Endothelial cell of umbilical vein (primary cell): ENCODE measurements around the gene IL9. TPM values are rescaled to one million over a fixed set of nuclear protein-coding genes. Genes with fewer than 3 reads are reported as not detected.

Experiments
- BruUV-seq: library from RNA; stranded (reverse); fragments of 400-500 nt; replicated peaks from 2 replicates; lab custom pipeline; 2021; lab: Mats Ljungman, UMichigan
- CTCF ChIA-PET: fragments of 300-600, 350-600 bp; sonication (Branson Sonifier 250); formaldehyde crosslinking; loops from one replicate; lab custom pipeline; 2021; ENCODE audit warnings: antibody characterized with exemption, inconsistent platforms; lab: Charles Lee
- POLR2A ChIA-PET: fragments of 300-600, 350-600 bp; sonication (Branson Sonifier 250); formaldehyde crosslinking; loops from one replicate; lab custom pipeline; 2021; ENCODE audit warnings: antibody characterized with exemption, inconsistent platforms; lab: Charles Lee
- DNase-seq: peaks from one replicate; pipeline ENCODE4 v3.0.0-alpha.2; 2011; ENCODE audit warnings: low read depth, low spot score
- FAIRE-seq: peaks from 2 replicates; lab custom pipeline; 2011; peaks lifted over from hg19 to GRCh38; lab: Jason Lieb, UNC
- H2AFZ ChIP-seq: 2 replicates; pipeline ENCODE4 v1.6.0; 2012; ENCODE audit warnings: low read depth, low read length, control low read depth, inconsistent platforms
- H3K27ac ChIP-seq: 2 replicates; pipeline ENCODE4 v1.5.1; 2011; ENCODE audit warnings: low read depth, mild to moderate bottlenecking, control low read depth, low read length, moderate library complexity; ENCODE audit not compliant: insufficient read depth
- H3K27me3 ChIP-seq, 2 experiments: 2 replicates each; pipeline versions ENCODE4 v1.6.0 to v1.6.1; 2011; ENCODE audit warnings: low read length in 2 of 2, mixed read lengths in 1 of 2; ENCODE audit not compliant: control insufficient read depth in 2 of 2, insufficient read depth in 2 of 2
- H3K36me3 ChIP-seq, 2 experiments: 2 replicates in 1 of 2; 3 replicates in 1 of 2; pipeline ENCODE4 v1.5.1; 2011; ENCODE audit warnings: low read length in 2 of 2, mild to moderate bottlenecking in 1 of 2, moderate library complexity in 1 of 2; ENCODE audit not compliant: control insufficient read depth in 2 of 2, insufficient read depth in 2 of 2; ENCODE audit errors: extremely low read depth in 1 of 2
- H3K4me1 ChIP-seq: 3 replicates; pipeline ENCODE4 v1.5.1; 2011; ENCODE audit warnings: mild to moderate bottlenecking, low read length; ENCODE audit not compliant: control insufficient read depth, insufficient read depth; ENCODE audit errors: extremely low read depth
- H3K4me2 ChIP-seq: 2 replicates; pipeline ENCODE4 v1.6.1; 2011; ENCODE audit warnings: low read length, control low read depth, mixed read lengths; ENCODE audit not compliant: insufficient read depth
- H3K4me3 ChIP-seq, 3 experiments: fragments of 200-600 bp in 1 of 3; sonication (generic), shearing (Covaris generic) in 1 of 3; replicated peaks in 1 of 3; 2 replicates each; pipeline ENCODE4 v1.5.1; 2011 to 2016; ENCODE audit warnings: control low read depth in 3 of 3, low read length in 3 of 3, mild to moderate bottlenecking in 2 of 3, inconsistent platforms in 1 of 3, low read depth in 1 of 3, moderate library complexity in 1 of 3; ENCODE audit not compliant: insufficient read depth in 1 of 3
- H3K79me2 ChIP-seq: 2 replicates; pipeline ENCODE4 v1.6.0; 2012; ENCODE audit warnings: low read length, inconsistent platforms; ENCODE audit not compliant: control insufficient read depth, insufficient read depth
- H3K9ac ChIP-seq: replicated peaks from 2 replicates; pipeline ENCODE3; 2011; ENCODE audit warnings: low read length, control low read depth; ENCODE audit not compliant: insufficient read depth; ENCODE audit errors: extremely low read depth
- H3K9me1 ChIP-seq: replicated peaks from 3 replicates; pipeline ENCODE4 v1.6.0; 2011; ENCODE audit warnings: mild to moderate bottlenecking, low read length; ENCODE audit not compliant: control insufficient read depth, insufficient read depth; ENCODE audit errors: extremely low read depth
- H3K9me3 ChIP-seq: replicated peaks from 2 replicates; pipeline ENCODE4 v1.5.1; 2012; ENCODE audit warnings: low read length, inconsistent platforms; ENCODE audit not compliant: control insufficient read depth, insufficient read depth
- H4K20me1 ChIP-seq: replicated peaks from 2 replicates; pipeline ENCODE3; 2011; ENCODE audit warnings: mild to moderate bottlenecking, low read length; ENCODE audit not compliant: control insufficient read depth, insufficient read depth; ENCODE audit errors: extremely low read depth
- CTCF ChIP-seq, 2 donors: IDR thresholded peaks; 1 replicate in 1 of 2; 2 replicates in 1 of 2; pipeline ENCODE4 v1.5.1; 2011; ENCODE audit warnings: low read length in 2 of 2, mild to moderate bottlenecking in 2 of 2, moderate library complexity in 2 of 2, control low read depth in 1 of 2, inconsistent platforms in 1 of 2, low read depth in 1 of 2; ENCODE audit not compliant: insufficient read depth in 1 of 2; ENCODE audit errors: extremely low read depth in 1 of 2
- EZH2 ChIP-seq: IDR thresholded peaks from 2 replicates; pipeline ENCODE4 v1.6.1; 2012; ENCODE audit warnings: borderline replicate concordance, low read depth, mild to moderate bottlenecking, moderate library complexity, low read length, inconsistent platforms; ENCODE audit not compliant: severe bottlenecking
- GATA2 ChIP-seq: IDR thresholded peaks from 2 replicates; pipeline ENCODE4 v1.7.0; 2011; ENCODE audit warnings: low read depth, mild to moderate bottlenecking, moderate library complexity, mixed read lengths, low read length; ENCODE audit not compliant: insufficient read length, insufficient read depth
- JUN ChIP-seq: IDR thresholded peaks from 2 replicates; pipeline ENCODE4 v1.6.1; 2011; ENCODE audit warnings: borderline replicate concordance, low read depth; ENCODE audit not compliant: insufficient read length, insufficient read depth
- MYC ChIP-seq: IDR thresholded peaks from one replicate; pipeline ENCODE4 v1.6.1; 2011; ENCODE audit warnings: mild to moderate bottlenecking, low read depth, low read length
- POLR2A ChIP-seq: IDR thresholded peaks from 2 replicates; pipeline ENCODE4 v1.6.1; 2012; ENCODE audit warnings: low read depth, mild to moderate bottlenecking, control low read depth, low read length
- POLR2AphosphoS5 ChIP-seq: IDR thresholded peaks from 2 replicates; pipeline ENCODE4 v1.6.1; 2012; ENCODE audit warnings: low read depth, mild to moderate bottlenecking, control low read depth, low read length, moderate library complexity; ENCODE audit not compliant: insufficient read depth
- dilution Hi-C: fragments of 300-500 bp; cut with MboI; formaldehyde crosslinking; loops from one replicate; pipeline ENCODE4 v1.15.0; 2019; ENCODE audit warnings: low sequenced_read_pairs; ENCODE audit not compliant: extremely low pct_ligation_motif_present
- intact Hi-C: fragments of 100-400 bp; cut with micrococcal nuclease; formaldehyde crosslinking; loops from one replicate; pipeline ENCODE4 v1.10.0; 2022
- polyA plus RNA-seq, 4 experiments: library from polyadenylated mRNA; depleted of rRNA in 3 of 4; stranded (reverse) in 3 of 4; unstranded in 1 of 4; fragments of >200 nt; gene quantifications; 2 replicates each; pipeline versions ENCODE4 v1.2.1 to v1.2.3, GENCODE V29; 2011 to 2012; ENCODE audit warnings: missing spikeins in 1 of 4
- total RNA-seq: library from RNA; stranded (reverse); gene quantifications from 2 replicates; pipeline ENCODE4 v1.2.3, GENCODE V29; 2021
- TF ChIP-seq, protein P1 (sequence below): IDR thresholded peaks from 2 replicates; pipeline ENCODE4 v1.6.1; 2011; ENCODE audit not compliant: insufficient read depth, insufficient read length

IL9 gene
- total and polyA plus RNA-seq, 2 donors (not counting 3 experiments of a cell fraction or from before 2014, with no cell fraction given), result not detected

DNA sequence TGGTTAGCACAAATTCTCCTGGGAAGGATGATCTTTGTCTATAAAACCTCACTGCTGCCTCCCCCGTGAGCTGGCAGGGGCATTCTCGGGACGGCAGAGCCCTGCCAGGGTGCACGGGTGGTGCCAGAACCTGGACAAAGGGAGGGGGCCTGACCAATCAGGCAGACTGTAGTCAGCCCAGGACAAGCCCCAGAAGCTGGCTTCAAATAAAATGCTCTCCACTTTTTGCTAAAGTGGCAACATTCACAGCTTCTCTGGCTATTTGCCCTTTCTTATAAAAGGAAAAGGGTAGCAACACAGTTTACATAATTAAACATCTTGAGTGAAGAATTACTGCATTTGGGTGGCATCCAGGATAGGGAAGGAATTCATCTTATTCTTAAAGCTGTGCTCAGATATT is 14.4 kb downstream of the IL9 start:
- POLR2A ChIA-PET, result no interaction called here
- no TSS peak for BruUV-seq
- intact Hi-C loops (no loop called here), dilution Hi-C loops (no loop called here)
- Histone ChIP-seq H3K9me1 (no peaks in the 10 kb centered on the region), H3K27me3 (peaks cover 0 to 5% of the 10 kb centered on the region in 2 experiments), H3K9ac (no peak overlapping the region), H3K36me3 (no peaks in the 10 kb centered on the region), H3K4me1 (no peaks in the 10 kb centered on the region), H4K20me1 (no peaks in the 10 kb centered on the region), H3K4me3 (no peak overlapping the region), H3K9me3 (no peaks in the 10 kb centered on the region), H3K27ac (no peak overlapping the region), H3K4me2 (no peak overlapping the region), H3K79me2 (no peaks in the 10 kb centered on the region), H2AFZ (no peak overlapping the region)
- CTCF ChIA-PET, result interaction anchor here (1.1 to 1.3 kb wide), 2 partner anchors 11 to 51 kb away, joined by 4 to 5 read pairs; no protein-coding TSS in a partner anchor
- no peak for DNase-seq
- no peak for FAIRE-seq
- TF ChIP-seq MYC (no peak), EZH2 (no peak), JUN (no peak)

- Histone ChIP-seq H3K9me3 (no peaks in the 10 kb centered on the region), H3K9ac (no peak overlapping the region), H3K27ac (no peak overlapping the region), H3K4me3 (no peak overlapping the region), H2AFZ (no peak overlapping the region), H4K20me1 (no peaks in the 10 kb centered on the region), H3K9me1 (no peaks in the 10 kb centered on the region), H3K36me3 (no peaks in the 10 kb centered on the region), H3K79me2 (no peaks in the 10 kb centered on the region), H3K27me3 (peaks cover 0 to 5% of the 10 kb centered on the region in 2 experiments), H3K4me1 (no peaks in the 10 kb centered on the region), H3K4me2 (no peak overlapping the region)
- DNase-seq, result no peak
- BruUV-seq, result no TSS peak
- no peak for FAIRE-seq
- ChIA-PET CTCF (interaction anchor here (1.1 to 1.2 kb wide), 2 partner anchors 51 to 331 kb away, joined by 3 to 4 read pairs; no protein-coding TSS in a partner anchor), POLR2A (no interaction called here)
- intact Hi-C loops (no loop called here), dilution Hi-C loops (no loop called here)
- TF ChIP-seq CTCF (IDR thresholded peaks at IDR 0.05; ENCODE audit: extremely low read depth in 1 of 2, insufficient read depth in 1 of 2, low read depth in 1 of 2, low read length in 2 of 2), result no peak
- TF ChIP-seq EZH2, result no peak
- TF ChIP-seq GATA2, result no peak
- TF ChIP-seq POLR2AphosphoS5, result no peak
- no peak for TF ChIP-seq MYC
- TF ChIP-seq JUN, result no peak
- no peak for TF ChIP-seq POLR2A
- TF ChIP-seq, protein P1, sequence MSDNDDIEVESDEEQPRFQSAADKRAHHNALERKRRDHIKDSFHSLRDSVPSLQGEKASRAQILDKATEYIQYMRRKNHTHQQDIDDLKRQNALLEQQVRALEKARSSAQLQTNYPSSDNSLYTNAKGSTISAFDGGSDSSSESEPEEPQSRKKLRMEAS, result no peak
Observed at GRCh38 chr5:135880801-135881200, 14.8 kb downstream of the IL9 start.
